ENCODE results near the gene GADL1.

- TF ChIP-seq CTCF (tag by site-specific recombination; IDR thresholded peaks at IDR 0.05) (peak; percentile 21; the same call in 1 of the 2 replicates), ZNF274 (IDR thresholded peaks at IDR 0.05; ENCODE audit: low read length) (no peak), ZNF274 (tag by site-specific recombination; IDR thresholded peaks at IDR 0.05; ENCODE audit: borderline replicate concordance) (no peak), OSR2 (tag by site-specific recombination; IDR thresholded peaks at IDR 0.05) (no peak), SCRT2 (tag by site-specific recombination; IDR thresholded peaks at IDR 0.05) (0 out of 2 replicates have a peak, but pooled peaks have one; percentile 12), ZNF335 (tag by site-specific recombination; conservative IDR thresholded peaks at IDR 0.05) (peak; percentile 38; the same call in 1 of the 2 replicates), MZF1 (tag by site-specific recombination; IDR thresholded peaks at IDR 0.05; ENCODE audit: borderline replicate concordance) (no peak), ZNF114 (tag by site-specific recombination; IDR thresholded peaks at IDR 0.05) (no peak), ATF2 (tag by site-specific recombination; IDR thresholded peaks at IDR 0.05; ENCODE audit: low read depth) (no peak), SALL2 (tag by site-specific recombination; IDR thresholded peaks at IDR 0.05; ENCODE audit: borderline replicate concordance) (no peak)
Measured at GRCh38 chr3:30934208-30934550, 39.7 kb upstream of the GADL1 start.
